Muscle of back (tissue), 11 donors: ENCODE measurements around the gene TFF1. TPM values are rescaled to one million over a fixed set of nuclear protein-coding genes. Genes with fewer than 3 reads are reported as not detected.
A peak's percentile ranks its signal among the peaks of the same experiment; 100 is the strongest.

ENCODE experiments used
- DNase-seq, 3 donors: peaks; one replicate each; pipeline versions ENCODE4 v3.0.0 to v3.0.0-alpha.2; 2013
- polyA plus RNA-seq, 10 donors: library from polyadenylated mRNA; unstranded; fragments of 120-200 nt; gene quantifications; one replicate each; pipeline ENCODE4 v1.2.1, GENCODE V29; 2013; ENCODE audit not compliant: insufficient read length in 10 of 10

Gene TFF1
- polyA plus RNA-seq, 10 donors, result 0.48 to 0.53 TPM; not detected in 8

GRCh38 chr21:42317826-42318746, 48.2 kb downstream of the TFF1 start:
- no peak for DNase-seq

- no peak for DNase-seq
These were observed 49.0 kb downstream of the TFF1 start for GRCh38 chr21:42317341-42317741.

- DNase-seq, result no peak
These were observed 49.4 kb downstream of the TFF1 start for GRCh38 chr21:42316891-42317290.

GRCh38 chr21:42315296-42315891, 50.9 kb downstream of the TFF1 start, which contains the start of gene TFF3:
Gene TFF3 (minus strand): TSS chr21:42315409. CDS start chr21:42315374, 35 bp downstream.
- peak in 1 of 3 donors; percentile 58 for DNase-seq

DNA sequence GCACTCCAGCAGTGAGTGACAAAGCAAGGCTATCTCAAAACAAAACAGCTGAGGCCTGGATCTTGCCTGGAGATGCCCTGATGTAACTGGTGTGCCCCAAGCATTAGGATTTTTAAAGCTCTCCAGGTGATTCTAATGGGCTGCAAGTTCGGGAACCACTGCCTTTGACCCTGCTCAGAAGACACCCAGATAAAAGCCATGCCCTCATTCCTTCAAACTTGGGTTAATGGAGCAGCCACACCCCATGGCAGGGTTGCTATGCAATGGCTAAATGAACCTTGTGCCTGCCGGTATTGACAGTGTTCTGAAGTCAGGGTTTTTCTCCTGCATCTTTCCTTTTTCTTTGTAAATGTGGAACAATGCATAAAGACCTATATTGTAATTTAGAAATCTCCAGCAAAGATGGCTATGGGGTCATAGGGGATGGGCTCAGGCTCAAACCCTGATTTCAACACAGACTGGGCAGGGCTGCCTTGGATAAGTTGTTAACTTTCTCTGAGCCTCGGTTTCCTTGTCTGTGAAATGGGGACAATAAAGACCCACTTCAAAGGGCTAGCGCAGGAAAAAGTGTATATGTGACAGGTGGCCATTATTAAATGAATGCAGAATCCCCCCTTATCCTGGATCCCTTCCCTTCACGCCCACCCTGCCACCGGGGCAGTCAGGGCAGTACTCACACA, 51.6 kb downstream of the TFF1 start:
- DNase-seq, result no peak

DNA sequence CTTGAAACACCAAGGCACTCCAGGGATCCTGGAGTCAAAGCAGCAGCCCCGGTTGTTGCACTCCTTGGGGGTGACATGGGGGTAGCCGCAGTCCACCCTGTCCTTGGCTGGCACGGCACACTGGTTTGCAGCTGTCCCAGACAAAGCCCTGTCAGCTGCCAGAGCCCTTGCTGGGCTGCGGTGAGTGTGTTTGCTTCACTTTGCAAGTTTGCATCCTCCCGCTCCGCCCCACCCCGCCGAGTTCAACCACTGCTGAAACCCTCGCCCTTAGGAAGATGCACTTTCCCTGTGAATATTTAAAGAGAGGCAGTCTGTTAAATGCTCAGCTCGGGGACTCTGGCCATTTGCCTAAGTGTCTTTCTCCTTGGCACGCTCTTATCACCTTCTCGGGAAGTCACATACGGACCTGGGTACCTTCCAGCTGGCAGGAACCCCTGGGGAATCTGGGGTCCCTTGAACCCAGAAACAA, 52.8 kb downstream of the TFF1 start:
- DNase-seq, result peak in 1 of 3 donors; percentile 48

- no peak for DNase-seq
These were observed 53.7 kb downstream of the TFF1 start for GRCh38 chr21:42312626-42313104.

Other genes starting within 250 kb of the TFF1 start
- gene ABCG1, start 147.4 kb downstream of the TFF1 start, polyA plus RNA-seq, result 10 to 100 TPM in 1 of 10 donors, 1 to 10 TPM in 9; 5.1 to 10.0 (median 7.8) TPM
- gene TFF3, start 51.1 kb downstream of the TFF1 start, polyA plus RNA-seq, result 1 to 10 TPM in 9 of 10 donors, under 1 TPM in 1; 0.54 to 6.0 (median 2.6) TPM
- gene TFF2, start 15.5 kb downstream of the TFF1 start, polyA plus RNA-seq, result not detected
- gene TMPRSS3, start 29.5 kb upstream of the TFF1 start, polyA plus RNA-seq, result under 1 TPM in 2 of 10 donors, not detected in 8; 0.05 to 0.13 TPM
- 1 to 10 TPM in 1 of 10 donors, under 1 TPM in 2, not detected in 7; 0.22 to 2.3 (median 0.56) TPM for gene UBASH3A, start 37.4 kb upstream of the TFF1 start, polyA plus RNA-seq
- gene RSPH1, start 129.7 kb upstream of the TFF1 start, polyA plus RNA-seq, result under 1 TPM in 7 of 10 donors, not detected in 3; 0.16 to 0.55 (median 0.37) TPM
- gene SLC37A1, start 147.3 kb upstream of the TFF1 start, polyA plus RNA-seq, result 1 to 10 TPM; 1.9 to 3.2 (median 2.6) TPM